Panc1 (cell line): ENCODE results near the gene CUX1. TPM values are rescaled to one million over a fixed set of nuclear protein-coding genes. Genes with fewer than 3 reads are reported as not detected.

Experiments used
- ATAC-seq: fragments of 200-7000 bp; cut with Tn5 transposase; 2 replicates; pipeline ENCODE4 v1.9.1; 2020; ENCODE audit warnings: mild to moderate bottlenecking, moderate library complexity
- BruUV-seq: library from RNA; stranded (reverse); fragments of 400-500 nt; replicated peaks from 2 replicates; lab custom pipeline; 2021; lab: Mats Ljungman, UMichigan
- CTCF ChIA-PET: fragments of 300-600 bp; sonication (Branson Sonifier 250); formaldehyde crosslinking; loops from one replicate; lab custom pipeline; 2022; ENCODE audit warnings: antibody characterized with exemption; lab: Charles Lee
- POLR2A ChIA-PET: fragments of 300-600 bp; sonication (Branson Sonifier 250); formaldehyde crosslinking; loops from one replicate; lab custom pipeline; 2022; ENCODE audit warnings: antibody characterized with exemption; lab: Charles Lee
- DNase-seq: peaks from one replicate; pipeline ENCODE4 v3.0.0-alpha.2; 2010; ENCODE audit warnings: low read depth, low spot score
- H3K27ac ChIP-seq: 2 replicates; pipeline ENCODE4 v1.5.1; 2011; ENCODE audit warnings: mild to moderate bottlenecking, low read length, inconsistent platforms
- H3K27me3 ChIP-seq: fragments of 200-500 bp; sonication (Bioruptor generic); 2 replicates; pipeline ENCODE4 v1.6.0; 2014; ENCODE audit warnings: low read length, inconsistent platforms; ENCODE audit not compliant: control insufficient read depth, insufficient read depth
- H3K36me3 ChIP-seq: fragments of 200-500 bp; sonication (Bioruptor generic); 2 replicates; pipeline ENCODE4 v1.5.1; 2014; ENCODE audit warnings: inconsistent platforms, mild to moderate bottlenecking, low read length, moderate library complexity; ENCODE audit not compliant: control insufficient read depth, insufficient read depth
- H3K4me1 ChIP-seq: 2 replicates; pipeline ENCODE4 v1.5.1; 2011; ENCODE audit warnings: inconsistent platforms, mild to moderate bottlenecking, low read length, moderate library complexity; ENCODE audit not compliant: control insufficient read depth, insufficient read depth
- H3K4me3 ChIP-seq, 2 experiments: 2 replicates each; pipeline ENCODE4 v1.5.1; 2011 to 2012; ENCODE audit warnings: low read depth in 2 of 2, low read length in 2 of 2, mild to moderate bottlenecking in 2 of 2, inconsistent platforms in 1 of 2, moderate library complexity in 1 of 2
- H3K9me3 ChIP-seq: fragments of 200-500 bp; sonication (Bioruptor generic); 2 replicates; pipeline ENCODE4 v1.5.1; 2014; ENCODE audit warnings: low read depth, mild to moderate bottlenecking, inconsistent platforms, low read length, moderate library complexity; ENCODE audit not compliant: control insufficient read depth, insufficient read depth
- CTCF ChIP-seq: fragments of 450-650 bp; IDR thresholded peaks from 2 replicates; pipeline ENCODE4 v1.5.1; 2017; ENCODE audit warnings: mild to moderate bottlenecking
- POLR2AphosphoS5 ChIP-seq: IDR thresholded peaks from 2 replicates; pipeline ENCODE4 v1.6.1; 2012; ENCODE audit warnings: mild to moderate bottlenecking, low read depth, low read length, moderate library complexity
- REST ChIP-seq, 2 experiments: IDR thresholded peaks; 2 replicates each; pipeline ENCODE4 v1.6.1; 2011 to 2012; ENCODE audit warnings: low read depth in 2 of 2, control low read depth in 1 of 2, low read length in 1 of 2, mild to moderate bottlenecking in 1 of 2, moderate library complexity in 1 of 2; ENCODE audit not compliant: insufficient read depth in 1 of 2
- SIN3A ChIP-seq: IDR thresholded peaks from 2 replicates; pipeline ENCODE4 v1.6.1; 2012; ENCODE audit warnings: low read depth, mild to moderate bottlenecking, low read length, moderate library complexity, borderline replicate concordance; ENCODE audit not compliant: insufficient read depth
- TCF7L2 ChIP-seq: IDR thresholded peaks from 2 replicates; pipeline ENCODE4 v1.6.1; 2011; ENCODE audit warnings: mild to moderate bottlenecking, low read depth, low read length, inconsistent platforms
- in situ Hi-C: cut with HindIII; loops from 2 replicates; pipeline ENCODE4 v1.10.0; 2016; ENCODE audit warnings: low sequenced_read_pairs, low pct_unique_long_range_greater_than_20kb
- intact Hi-C: fragments of 100-400 bp; cut with micrococcal nuclease; formaldehyde crosslinking; loops from one replicate; pipeline ENCODE4 v1.10.0; 2022; ENCODE audit not compliant: unreplicated experiment
- total RNA-seq: library from RNA; stranded (reverse); gene quantifications from one replicate; pipeline ENCODE4 v1.2.1, GENCODE V29; 2021; ENCODE audit not compliant: unreplicated experiment

CUX1 gene
- total RNA-seq, 1 experiment from 2014 or later, result 50.9 TPM

GRCh38 chr7:102296514-102296913 lies 479.1 kb downstream of the CUX1 start:
- POLR2A ChIA-PET, result interaction anchor here (0.7 kb wide), 1 partner anchor 17 kb away, joined by 3 read pairs; no protein-coding TSS in a partner anchor
- no peaks in the 10 kb centered on the region for H3K36me3 ChIP-seq
- no peaks in the 10 kb centered on the region for H3K4me1 ChIP-seq
- H3K27ac ChIP-seq, result no peak overlapping the region
- DNase-seq (no peak), ATAC-seq (no peak)
- no peak overlapping the region for H3K4me3 ChIP-seq
- H3K9me3 ChIP-seq, result no peaks in the 10 kb centered on the region
- no peak for TF ChIP-seq CTCF
- no peak for TF ChIP-seq REST (IDR thresholded peaks at IDR 0.05; ENCODE audit: insufficient read depth in 1 of 2, low read depth in 2 of 2, low read length in 1 of 2)
- TF ChIP-seq TCF7L2, result no peak
- TF ChIP-seq SIN3A, result no peak
- no peak for TF ChIP-seq POLR2AphosphoS5
- H3K27me3 ChIP-seq, result no peaks in the 10 kb centered on the region
- no TSS peak for BruUV-seq
- intact Hi-C loops (no loop called here), in situ Hi-C loops (no loop called here)
- CTCF ChIA-PET, result no interaction called here

- no TSS peak for BruUV-seq
- H3K36me3 ChIP-seq, result no peaks in the 10 kb centered on the region
- DNase-seq (no peak), ATAC-seq (no peak)
- H3K27me3 ChIP-seq, result no peaks in the 10 kb centered on the region
- TF ChIP-seq CTCF (no peak), TCF7L2 (no peak), POLR2AphosphoS5 (no peak), REST (IDR thresholded peaks at IDR 0.05; ENCODE audit: insufficient read depth in 1 of 2, low read depth in 2 of 2, low read length in 1 of 2) (no peak), SIN3A (no peak)
- in situ Hi-C loops, result no loop called here
- ChIA-PET CTCF (no interaction called here), POLR2A (interaction anchor here (0.6 kb wide), 1 partner anchor 653 kb away, joined by 4 read pairs; no protein-coding TSS in a partner anchor)
- intact Hi-C loops, result no loop called here
- H3K4me1 ChIP-seq, result no peaks in the 10 kb centered on the region
- no peaks in the 10 kb centered on the region for H3K9me3 ChIP-seq
- H3K27ac ChIP-seq, result no peak overlapping the region
- no peak overlapping the region for H3K4me3 ChIP-seq
Observed at GRCh38 chr7:102297487-102298218, 480.2 kb downstream of the CUX1 start.
